ENCODE data around the gene PCARE.
"Not testable (repeated sequence)": the region's sequence is repeated elsewhere in the genome, so short reads cannot be mapped to it uniquely, and the experiment has no call there.

The PCARE gene

DNA sequence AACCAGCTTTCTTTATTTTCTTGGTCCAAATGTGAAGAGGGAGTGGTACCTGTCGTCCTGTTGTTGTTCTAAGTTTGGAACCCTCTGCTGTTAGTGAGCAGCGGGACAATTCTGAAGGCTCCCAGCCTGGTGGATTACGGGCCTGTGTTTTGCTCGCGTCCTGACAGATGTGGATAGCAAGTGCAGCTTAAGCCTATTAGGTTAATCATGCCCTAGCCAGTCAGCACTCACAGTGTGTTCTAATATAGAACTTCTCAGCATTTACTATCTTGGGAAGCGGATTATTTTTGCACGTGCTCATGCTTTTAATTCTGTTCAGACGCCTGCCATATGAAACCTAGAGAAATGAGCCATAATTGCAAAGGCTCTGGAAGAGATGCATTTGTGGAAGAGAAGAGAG is at the start of gene PCARE:
Gene PCARE, minus strand, starts transcription at position 113 of the 400 bp plus-strand sequence. CDS start 262 bp downstream, outside the sequence.
- no peak for DNase-seq

DNA sequence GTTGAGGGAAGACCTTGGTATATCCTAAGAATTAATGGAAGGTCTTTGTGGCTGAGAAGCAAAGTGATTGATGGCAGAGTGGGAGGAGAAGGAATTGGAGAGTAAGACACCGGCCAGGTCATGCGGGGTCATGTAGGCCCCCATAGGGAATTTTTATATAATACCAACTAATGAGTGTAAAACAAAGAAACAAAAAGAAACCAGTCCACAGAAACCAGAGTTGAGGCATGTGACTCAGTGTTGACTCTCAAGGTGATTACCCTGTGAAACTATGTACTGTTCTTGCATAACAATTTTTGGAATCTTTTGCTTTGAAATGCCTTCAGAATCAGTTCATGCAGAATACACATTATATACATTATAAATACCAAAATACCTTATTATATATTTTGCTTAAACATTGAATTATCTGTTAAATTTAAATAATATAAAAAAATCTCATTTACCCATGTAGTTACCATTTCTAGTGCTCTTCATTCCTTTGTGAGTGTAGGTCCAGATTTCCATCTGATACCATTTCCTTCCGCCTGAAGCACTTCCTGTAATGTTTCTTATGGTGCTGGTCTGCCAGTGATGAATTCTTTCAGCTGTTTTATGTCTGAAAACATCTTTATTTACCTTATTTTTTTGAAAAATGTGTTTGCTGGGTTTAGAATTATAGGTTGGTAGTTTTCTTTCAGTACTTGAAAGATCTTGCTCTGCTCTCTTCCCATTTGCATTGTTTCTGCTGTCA is 49.5 kb upstream of the PCARE start:
- DNase-seq, result no peak

- no peak for DNase-seq
Measured at GRCh38 chr2:29120846-29121245, 46.5 kb upstream of the PCARE start.

DNA sequence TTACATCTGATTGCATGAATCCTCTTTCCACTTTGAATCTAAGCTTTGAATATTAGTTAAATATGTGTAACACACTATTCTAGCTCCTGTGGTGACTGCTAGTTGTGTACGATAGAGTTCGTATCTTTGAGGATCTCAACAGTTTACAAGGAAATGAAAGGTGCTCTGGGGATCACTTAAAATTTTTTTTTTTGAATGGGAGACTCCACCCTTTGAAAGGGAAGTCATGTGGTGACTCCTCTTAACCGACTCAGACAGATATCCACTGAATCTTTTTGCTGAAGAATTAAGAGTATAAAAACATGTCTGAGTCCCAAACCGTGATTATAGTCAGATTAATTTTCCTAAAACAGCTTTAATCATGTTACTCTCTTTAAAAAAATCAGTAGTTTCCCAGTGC is 44.9 kb upstream of the PCARE start:
- no peak for DNase-seq

DNA sequence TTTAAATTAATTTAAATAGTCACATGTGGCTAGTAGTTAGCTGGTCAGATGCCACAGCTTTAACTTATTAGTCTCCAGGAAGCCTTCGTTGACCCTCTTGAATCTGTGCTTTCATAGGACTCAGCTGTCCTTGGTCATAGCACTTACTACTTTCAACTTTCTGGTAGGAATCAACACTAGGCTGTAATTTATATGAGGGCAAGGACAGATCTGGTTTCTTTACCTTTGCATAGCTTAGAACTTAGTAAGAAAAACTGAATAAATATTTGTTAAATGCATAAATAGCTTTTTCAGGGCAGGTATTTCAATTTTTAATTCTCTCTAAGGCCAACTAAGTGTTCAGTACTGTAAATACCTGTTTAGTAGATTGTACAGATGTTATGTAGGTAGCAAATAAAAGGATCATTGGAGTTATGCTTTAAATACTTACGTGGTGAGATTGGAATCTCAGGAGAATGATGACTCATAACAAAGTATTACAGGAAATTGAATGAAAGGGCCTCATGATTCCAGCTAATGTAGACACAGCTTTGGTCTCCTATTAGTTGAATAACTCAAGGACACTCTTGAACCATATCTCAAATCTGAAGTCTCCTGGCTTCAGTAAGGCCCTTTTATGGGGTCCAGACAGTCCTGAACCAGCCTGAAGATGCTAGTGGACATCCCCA is 43.4 kb upstream of the PCARE start:
- DNase-seq, result no peak

GRCh38 chr2:29115797-29116781 is 41.8 kb upstream of the PCARE start:
- peak; percentile 31 to 65 for DNase-seq

DNA sequence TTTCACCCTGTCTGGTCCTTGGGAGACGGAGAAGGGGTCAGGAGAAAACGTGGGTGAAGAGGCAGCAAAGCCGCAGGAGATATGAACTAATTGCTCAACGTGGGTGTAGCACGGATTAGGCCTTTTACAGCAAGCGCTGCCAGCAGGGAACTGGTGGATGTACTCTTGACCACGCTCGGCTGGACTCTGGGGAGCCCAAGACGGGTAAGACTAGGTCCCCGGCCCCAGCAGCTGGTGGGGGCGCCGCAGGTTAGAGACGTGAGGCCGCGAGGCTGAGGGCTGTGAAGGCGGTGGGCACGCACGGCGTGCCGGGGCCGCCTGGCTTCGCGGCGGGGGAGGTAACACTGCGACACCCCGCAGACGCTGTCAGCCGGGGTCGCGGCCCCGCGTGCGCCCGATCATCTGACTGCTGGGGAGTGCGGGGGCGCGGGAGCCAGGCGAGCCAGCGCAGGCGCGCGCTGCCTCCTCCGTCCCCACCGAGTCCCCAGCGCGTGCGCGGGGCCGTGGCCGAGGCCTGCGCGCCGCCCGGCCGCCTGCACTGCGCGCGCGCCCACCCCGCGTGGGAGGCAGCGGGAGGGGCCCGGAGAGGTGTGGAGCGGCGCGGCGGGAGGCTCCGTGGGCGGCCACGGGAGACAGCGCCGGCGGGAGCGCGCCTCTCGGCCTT is 40.8 kb upstream of the PCARE start, which contains the start of gene CLIP4:
Gene CLIP4, plus strand, starts transcription at position 470 of the 664 bp plus-strand sequence. CDS start 5,974 bp downstream, outside the sequence.
- DNase-seq, result peak; percentile 81 to 87

GRCh38 chr2:29114586-29114945 is 40.2 kb upstream of the PCARE start:
- DNase-seq, result no peak

GRCh38 chr2:29113891-29114321 is 39.6 kb upstream of the PCARE start:
- DNase-seq, result no peak

DNA sequence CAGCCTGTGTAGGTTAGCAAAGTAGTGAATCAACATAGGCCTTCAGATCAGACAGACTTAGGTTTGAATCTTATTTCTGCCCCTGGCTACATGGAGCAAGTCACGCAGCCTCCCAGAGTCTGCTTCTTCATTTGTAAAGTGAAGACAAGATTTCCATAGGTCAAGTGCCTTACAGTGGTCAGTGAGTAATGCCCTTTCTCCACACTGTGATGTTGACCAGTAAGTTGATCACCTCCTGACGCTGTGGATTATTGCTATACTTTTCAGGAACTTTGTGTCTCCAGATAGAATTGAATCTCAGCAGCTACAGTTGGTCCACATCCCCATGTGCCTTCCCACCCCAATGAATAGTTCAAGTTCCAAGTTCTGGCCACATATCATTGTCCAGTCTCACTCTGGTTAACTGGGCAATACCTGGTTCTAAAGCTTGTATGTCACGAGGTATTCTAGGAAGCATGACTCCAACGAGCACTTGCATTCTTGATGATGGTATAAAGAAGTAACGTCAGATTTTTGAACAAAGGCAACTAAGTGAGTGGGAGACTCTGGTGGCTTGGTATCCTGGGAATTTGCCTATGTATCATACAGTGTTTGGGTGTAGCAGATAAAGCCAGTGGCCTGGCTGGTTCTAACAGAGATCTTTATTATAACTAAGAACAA is 38.8 kb upstream of the PCARE start:
- DNase-seq, result no peak

- no peak for DNase-seq
Measured at GRCh38 chr2:29112379-29112778, 38.1 kb upstream of the PCARE start.

- no peak for DNase-seq
Measured at GRCh38 chr2:29110916-29111535, 36.7 kb upstream of the PCARE start.

GRCh38 chr2:29109246-29109645 is 34.9 kb upstream of the PCARE start:
- no peak for DNase-seq

DNA sequence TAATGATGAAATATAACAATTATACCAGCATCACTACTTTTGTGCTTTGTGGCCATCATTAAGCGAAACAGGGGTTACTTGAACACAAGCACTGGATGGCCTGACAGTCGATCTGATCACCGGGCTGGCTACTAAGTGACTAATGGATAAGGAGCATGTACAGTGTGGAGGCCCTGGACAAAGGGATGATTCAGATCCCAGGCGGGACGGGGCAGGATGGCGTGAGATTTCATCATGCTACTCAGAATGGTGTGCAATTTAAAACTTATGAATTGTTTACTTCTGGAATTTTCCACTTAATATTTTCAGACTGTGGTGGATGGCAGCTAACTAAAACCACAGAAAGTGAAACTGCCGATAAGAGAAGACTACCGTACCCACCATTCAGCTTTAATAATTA is 33.9 kb upstream of the PCARE start:
- no peak for DNase-seq

- DNase-seq, result not testable (repeated sequence)
Measured at GRCh38 chr2:29107547-29107946, 33.2 kb upstream of the PCARE start.

DNA sequence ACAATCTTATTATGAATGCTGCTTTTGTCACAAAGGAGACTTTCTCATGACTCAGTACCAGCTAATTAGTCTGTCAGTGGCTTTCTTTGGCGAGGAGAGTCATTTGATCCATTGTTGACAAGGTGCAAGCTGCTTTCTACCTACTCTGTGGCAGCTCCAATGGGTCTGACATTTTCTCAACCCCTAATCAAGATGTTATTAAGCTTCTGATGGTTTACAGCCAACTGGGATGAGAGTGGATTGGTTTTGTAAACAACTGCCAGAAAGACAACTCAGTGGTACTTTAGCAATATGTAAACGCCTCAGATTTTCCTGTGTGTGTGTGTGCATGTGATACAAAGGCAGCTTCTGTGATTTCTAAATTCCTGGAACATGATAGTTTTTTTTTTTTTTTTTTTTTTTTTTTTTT is 32.7 kb upstream of the PCARE start:
- no peak for DNase-seq

DNA sequence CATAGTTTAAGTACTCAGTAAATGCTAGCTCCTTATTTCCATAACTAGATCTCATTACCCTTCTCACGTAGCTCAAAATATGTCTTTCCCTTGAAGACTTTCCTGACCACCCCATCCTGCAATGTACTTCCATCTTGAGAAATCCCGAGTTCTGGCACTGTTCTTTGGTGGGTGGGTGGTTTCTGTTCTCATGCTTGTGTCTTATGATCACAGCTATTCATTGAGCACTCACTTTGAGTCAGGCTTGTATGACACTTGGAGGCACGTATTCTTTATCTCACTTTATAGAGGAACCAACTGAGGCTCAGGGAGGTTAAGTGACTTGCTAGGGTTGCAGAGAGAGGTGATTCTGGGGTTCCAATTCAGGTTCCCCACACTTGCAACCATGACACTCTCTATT is 31.9 kb upstream of the PCARE start:
- no peak for DNase-seq

DNA sequence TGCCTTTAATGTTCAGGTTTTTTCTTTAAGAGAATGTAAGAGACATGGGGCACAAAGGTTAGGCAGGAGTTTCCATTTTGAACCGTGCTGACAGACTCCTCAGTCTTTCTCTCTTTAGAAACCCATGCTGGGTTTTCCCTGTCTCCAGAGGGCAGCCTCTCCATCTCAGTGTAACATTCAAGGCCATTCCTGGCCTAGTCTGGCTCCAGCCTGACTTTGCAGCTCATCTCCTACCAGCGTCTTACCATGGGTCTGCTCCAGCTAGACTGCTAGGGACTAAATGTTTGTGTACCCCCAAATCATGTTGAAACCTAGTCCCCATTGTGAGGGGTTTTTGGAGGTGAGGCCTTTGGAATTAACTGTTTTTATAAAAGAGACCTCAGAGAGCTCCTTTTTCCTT is 31.1 kb upstream of the PCARE start:
- no peak for DNase-seq

GRCh38 chr2:29104688-29105087 is 30.4 kb upstream of the PCARE start:
- DNase-seq, result no peak

- DNase-seq, result no peak
Measured at GRCh38 chr2:29100564-29100963, 26.2 kb upstream of the PCARE start.

DNA sequence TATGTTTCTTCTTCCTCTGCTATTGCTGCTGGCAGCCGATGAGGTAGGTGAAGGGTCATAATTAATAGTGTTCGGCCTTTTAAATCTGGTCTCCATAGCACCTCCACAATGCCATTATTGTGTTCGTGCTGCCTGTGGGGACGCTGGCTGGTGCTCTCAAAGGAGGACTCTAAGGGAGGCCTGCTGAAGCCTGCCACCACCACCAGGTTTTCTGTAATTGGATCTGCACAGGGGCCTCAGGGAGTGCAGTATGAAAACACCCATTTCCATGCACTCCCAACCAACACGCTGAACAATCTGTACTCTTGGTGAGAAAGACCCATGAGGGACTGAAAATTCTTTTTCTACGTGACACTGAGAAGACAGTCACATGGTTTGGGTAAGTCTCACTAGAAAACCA is 23.2 kb upstream of the PCARE start:
- no peak for DNase-seq

DNA sequence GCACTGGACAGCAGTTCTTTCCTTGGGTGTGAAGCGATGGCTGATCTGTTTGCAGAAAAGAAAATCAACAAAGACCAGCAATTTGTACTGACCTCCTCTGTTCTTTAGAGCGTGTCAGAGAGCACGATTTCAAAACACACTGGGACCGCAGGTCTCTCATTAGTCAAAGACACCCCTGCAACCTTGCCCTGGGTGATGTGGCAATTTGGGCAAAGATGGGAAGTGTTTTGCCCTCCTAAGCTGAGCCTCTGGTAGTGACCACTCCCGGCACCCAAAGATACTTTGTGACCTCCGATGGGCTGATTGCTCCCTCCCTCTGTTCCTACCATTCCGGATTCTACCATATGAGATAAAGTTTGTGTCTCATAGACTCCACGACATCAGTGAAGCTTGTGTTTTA is 22.6 kb upstream of the PCARE start:
- no peak for DNase-seq
